Left forelimb (tissue), 1 donor: ENCODE results near the gene PRKAG2.
"Not testable (repeated sequence)": the region's sequence is repeated elsewhere in the genome, so short reads cannot be mapped to it uniquely, and the experiment has no call there.

ENCODE experiments used
- DNase-seq: peaks from one replicate; pipeline ENCODE4 v3.0.0-alpha.2; 2018; ENCODE audit warnings: low spot score

PRKAG2 gene

GRCh38 chr7:151551820-151552219 is 325.1 kb downstream of the PRKAG2 start:
- no peak for DNase-seq

GRCh38 chr7:151550656-151551286 is 326.1 kb downstream of the PRKAG2 start:
- no peak for DNase-seq

GRCh38 chr7:151549644-151550043 is 327.3 kb downstream of the PRKAG2 start:
- no peak for DNase-seq

- no peak for DNase-seq
Measured at GRCh38 chr7:151549083-151549482, 327.8 kb downstream of the PRKAG2 start.

GRCh38 chr7:151544183-151544582 is 332.7 kb downstream of the PRKAG2 start:
- no peak for DNase-seq

- DNase-seq: no peak
Measured at GRCh38 chr7:151542606-151543130, 334.2 kb downstream of the PRKAG2 start.

GRCh38 chr7:151541709-151542499 is 335.0 kb downstream of the PRKAG2 start:
- no peak for DNase-seq

- no peak for DNase-seq
Measured at GRCh38 chr7:151540146-151540545, 336.8 kb downstream of the PRKAG2 start.

GRCh38 chr7:151539088-151539671 is 337.7 kb downstream of the PRKAG2 start:
- no peak for DNase-seq

GRCh38 chr7:151537818-151538561 is 338.9 kb downstream of the PRKAG2 start:
- DNase-seq: no peak

- not testable (repeated sequence) for DNase-seq
Measured at GRCh38 chr7:151536178-151536577, 340.7 kb downstream of the PRKAG2 start.

GRCh38 chr7:151529842-151530241 is 347.1 kb downstream of the PRKAG2 start:
- no peak for DNase-seq

GRCh38 chr7:151524845-151525244 is 352.1 kb downstream of the PRKAG2 start:
- no peak for DNase-seq

- no peak for DNase-seq
Measured at GRCh38 chr7:151524331-151524730, 352.6 kb downstream of the PRKAG2 start.

GRCh38 chr7:151520419-151521261 is 356.3 kb downstream of the PRKAG2 start:
- DNase-seq: peak; percentile 77

- DNase-seq: peak; percentile 99
Measured at GRCh38 chr7:151519765-151520418, 357.0 kb downstream of the PRKAG2 start, which contains the start of gene RHEB. Gene RHEB, minus strand, starts transcription at chr7:151519895. Its CDS starts 384 bp downstream, at chr7:151519511.

- peak; percentile 76 for DNase-seq
Measured at GRCh38 chr7:151518947-151519764, 357.8 kb downstream of the PRKAG2 start.

- DNase-seq: no peak
Measured at GRCh38 chr7:151518105-151518946, 358.6 kb downstream of the PRKAG2 start.

GRCh38 chr7:151517601-151518104 is 359.3 kb downstream of the PRKAG2 start:
- DNase-seq: no peak
